T-cell (primary cell): Measurements from ENCODE around the gene CNOT6L. TPM values are rescaled to one million over a fixed set of nuclear protein-coding genes. Genes with fewer than 3 reads are reported as not detected.
A peak's percentile ranks its signal among the peaks of the same experiment; 100 is the strongest.
"Not testable (repeated sequence)": the region's sequence is repeated elsewhere in the genome, so short reads cannot be mapped to it uniquely, and the experiment has no call there.

Experiments used
- ATAC-seq, 4 experiments: fragments of 200-7000 bp in 3 of 4; fragments of 150-1000 bp in 1 of 4; cut with Tn5 transposase; replicated peaks in 1 of 4; 1 replicate in 3 of 4; 2 replicates in 1 of 4; pipeline ENCODE4 v1.10.0; 2021; ENCODE audit warnings: moderate library complexity in 3 of 4, mild to moderate bottlenecking in 2 of 4, moderate number of reproducible peaks in 1 of 4
- CTCF ChIA-PET, 2 donors: fragments of 300-600 bp; sonication (Branson Sonifier 250); formaldehyde crosslinking; loops; one replicate each; lab custom pipeline; 2022; ENCODE audit warnings: antibody characterized with exemption in 2 of 2; lab: Charles Lee
- POLR2A ChIA-PET, 2 donors: fragments of 300-600 bp; sonication (Branson Sonifier 250); formaldehyde crosslinking; loops; one replicate each; lab custom pipeline; 2022; ENCODE audit warnings: antibody characterized with exemption in 2 of 2; lab: Charles Lee
- DNase-seq, 35 experiments: peaks; one replicate each; pipeline versions ENCODE4 v3.0.0 to v3.0.0-alpha.2; 2013 to 2023
- H3K27ac ChIP-seq: one replicate; pipeline ENCODE4 v1.5.1; 2013; ENCODE audit warnings: low read length
- H3K27me3 ChIP-seq, 2 experiments: replicated peaks in 1 of 2; 1 replicate in 1 of 2; 2 replicates in 1 of 2; pipeline versions ENCODE4 v1.6.1 to v1.7.0; 2013; ENCODE audit warnings: low read length in 1 of 2, mixed read lengths in 1 of 2; ENCODE audit not compliant: control insufficient read depth in 2 of 2, insufficient read depth in 2 of 2; ENCODE audit errors: extremely low read depth in 1 of 2
- H3K36me3 ChIP-seq, 2 donors: 1 replicate in 1 of 2; 2 replicates in 1 of 2; pipeline versions ENCODE4 v1.6.1 to v1.7.0; 2013; ENCODE audit warnings: low read length in 1 of 2; ENCODE audit not compliant: control insufficient read depth in 2 of 2, insufficient read depth in 1 of 2; ENCODE audit errors: extremely low read depth in 1 of 2
- H3K4me1 ChIP-seq, 2 experiments: 1 replicate in 1 of 2; 2 replicates in 1 of 2; pipeline versions ENCODE4 v1.6.1 to v1.7.0; 2013; ENCODE audit warnings: low read length in 2 of 2, mixed read lengths in 1 of 2; ENCODE audit not compliant: insufficient read depth in 2 of 2, control insufficient read depth in 1 of 2; ENCODE audit errors: extremely low read depth in 1 of 2
- H3K4me3 ChIP-seq, 2 donors: 1 replicate in 1 of 2; 2 replicates in 1 of 2; pipeline versions ENCODE4 v1.5.1 to v1.7.0; 2013; ENCODE audit warnings: mild to moderate bottlenecking in 2 of 2, low read length in 1 of 2, moderate library complexity in 1 of 2; ENCODE audit not compliant: control insufficient read depth in 1 of 2; ENCODE audit errors: extremely low read depth in 1 of 2
- H3K9me3 ChIP-seq: 2 replicates; pipeline ENCODE4 v1.7.0; 2013
- H3K27ac Mint-ChIP-seq, 2 donors: one replicate each; pipeline ENCODE4 v1.8.0; 2020 to 2021; ENCODE audit warnings: mild to moderate bottlenecking in 2 of 2, mixed read lengths in 2 of 2
- H3K27me3 Mint-ChIP-seq, 2 donors: one replicate each; pipeline ENCODE4 v1.8.0; 2021 to 2022; ENCODE audit warnings: mixed read lengths in 2 of 2
- H3K36me3 Mint-ChIP-seq: one replicate; pipeline ENCODE4 v1.8.0; 2021; ENCODE audit warnings: mixed read lengths
- H3K4me1 Mint-ChIP-seq, 3 donors: one replicate each; pipeline ENCODE4 v1.8.0; 2020 to 2022; ENCODE audit warnings: mixed read lengths in 3 of 3, mild to moderate bottlenecking in 1 of 3
- H3K4me3 Mint-ChIP-seq, 3 donors: one replicate each; pipeline ENCODE4 v1.8.0; 2020 to 2022; ENCODE audit warnings: mild to moderate bottlenecking in 3 of 3, mixed read lengths in 3 of 3, moderate library complexity in 3 of 3
- H3K9me3 Mint-ChIP-seq, 3 donors: one replicate each; pipeline ENCODE4 v1.8.0; 2020 to 2022; ENCODE audit warnings: mixed read lengths in 3 of 3
- WGBS: methylation state at CpG from one replicate; pipeline ENCODE4 v1.1.5; 2013; ENCODE audit warnings: missing lambda C conversion rate; ENCODE audit not compliant: insufficient coverage; 5-methylcytosine and 5-hydroxymethylcytosine counted together
- total RNA-seq, 35 experiments: library from RNA in 6 of 35; stranded (reverse) in 6 of 35; fragments of 120-200 nt in 1 of 35; gene quantifications; one replicate each; pipeline versions ENCODE4 v1.2.1 to v1.2.4 and lab custom pipeline; 2013 to 2026

Gene CNOT6L
- total RNA-seq, 5 donors from 2014 or later (not counting 1 experiment from before 2014, with no cell fraction given), result 159 to 207 (median 170) TPM

DNA sequence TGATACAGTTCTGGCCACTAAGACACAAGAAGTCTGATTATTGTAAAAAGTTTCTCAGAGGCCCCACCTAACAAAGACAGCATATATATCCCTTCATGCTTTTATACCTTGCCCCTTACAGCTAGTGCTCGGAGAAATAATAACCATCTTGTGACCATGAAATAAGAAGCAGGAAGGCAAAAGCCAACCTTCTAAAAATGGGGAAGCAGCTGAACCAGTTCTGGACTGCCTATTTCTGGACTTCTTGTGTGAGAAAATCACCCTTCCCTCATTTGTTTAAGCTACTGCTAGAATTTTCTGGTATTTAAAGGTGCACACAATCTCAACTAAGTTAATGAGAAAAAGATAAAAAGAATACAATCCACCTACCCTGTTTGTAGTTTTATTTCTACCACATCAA lies 87.5 kb downstream of the CNOT6L start:
- Mint-ChIP-seq H3K27me3 (no peaks in the 10 kb centered on the region), H3K27ac (no peak overlapping the region), H3K36me3 (peaks cover 61% of the 10 kb centered on the region), H3K9me3 (no peaks in the 10 kb centered on the region), H3K4me3 (no peak overlapping the region), H3K4me1 (peaks cover 50 to 58% (median 57%) of the 10 kb centered on the region in 3 donors)
- Histone ChIP-seq H3K9me3 (no peaks in the 10 kb centered on the region), H3K4me1 (peaks cover 4 to 5% of the 10 kb centered on the region in 2 experiments), H3K36me3 (peaks cover 0 to 54% of the 10 kb centered on the region in 2 donors), H3K4me3 (no peak overlapping the region), H3K27me3 (no peaks in the 10 kb centered on the region), H3K27ac (no peak overlapping the region)
- DNase-seq (no peak), ATAC-seq (no peak)
- 100% methylated on average over 1 of the region's 1 CpG for WGBS
- ChIA-PET POLR2A (interaction anchor here in 1 of 2 donors (0.7 to 1.0 kb wide), 2 partner anchors 18 to 130 kb away, joined by 3 read pairs; no protein-coding TSS in a partner anchor), CTCF (interaction anchor here in 1 of 2 donors (1.2 kb wide), 1 partner anchor 8 kb away, joined by 5 read pairs; no protein-coding TSS in a partner anchor)

DNA sequence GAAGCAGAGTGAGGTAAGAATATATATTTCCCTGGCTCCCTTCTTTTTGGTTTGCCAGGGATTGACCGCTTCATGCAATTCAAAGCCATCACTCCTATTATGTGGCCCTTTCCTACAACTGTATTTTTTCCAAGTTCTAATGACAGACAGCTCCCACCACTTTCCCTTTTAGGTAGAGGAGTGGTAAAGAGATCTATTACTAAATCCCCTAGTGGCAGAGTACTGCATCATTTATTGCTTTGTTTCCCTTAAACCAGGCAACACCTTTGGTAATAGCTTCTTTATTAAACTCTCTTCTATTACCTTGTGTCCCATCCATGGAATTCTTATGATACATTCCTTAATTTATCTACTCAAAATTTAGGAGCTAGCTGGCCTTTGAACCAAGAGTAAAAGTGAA lies 90.7 kb downstream of the CNOT6L start:
- Histone ChIP-seq H3K4me3 (no peak overlapping the region), H3K27me3 (no peaks in the 10 kb centered on the region), H3K27ac (no peak overlapping the region), H3K4me1 (no peaks in the 10 kb centered on the region), H3K36me3 (peaks cover 0 to 84% of the 10 kb centered on the region in 2 donors), H3K9me3 (no peaks in the 10 kb centered on the region)
- Mint-ChIP-seq H3K4me3 (no peak overlapping the region), H3K4me1 (peaks cover 23 to 36% (median 35%) of the 10 kb centered on the region in 3 donors), H3K27me3 (no peaks in the 10 kb centered on the region), H3K27ac (peak overlapping the region in 1 of 2 donors; percentile 55), H3K9me3 (no peaks in the 10 kb centered on the region), H3K36me3 (peaks cover 68% of the 10 kb centered on the region)
- no peak for DNase-seq
- POLR2A ChIA-PET, result interaction anchor here in 1 of 2 donors (0.5 to 1.1 kb wide), 3 partner anchors 9 to 89 kb away, joined by 3 to 5 read pairs (median 4); no protein-coding TSS in a partner anchor
- no CpG with 5 or more reads among the region's 1 CpG for WGBS
- CTCF ChIA-PET, result interaction anchor here in 1 of 2 donors (0.6 kb wide), 2 partner anchors 27 to 136 kb away, joined by 4 to 7 read pairs; no protein-coding TSS in a partner anchor
- ATAC-seq, result no peak

DNA sequence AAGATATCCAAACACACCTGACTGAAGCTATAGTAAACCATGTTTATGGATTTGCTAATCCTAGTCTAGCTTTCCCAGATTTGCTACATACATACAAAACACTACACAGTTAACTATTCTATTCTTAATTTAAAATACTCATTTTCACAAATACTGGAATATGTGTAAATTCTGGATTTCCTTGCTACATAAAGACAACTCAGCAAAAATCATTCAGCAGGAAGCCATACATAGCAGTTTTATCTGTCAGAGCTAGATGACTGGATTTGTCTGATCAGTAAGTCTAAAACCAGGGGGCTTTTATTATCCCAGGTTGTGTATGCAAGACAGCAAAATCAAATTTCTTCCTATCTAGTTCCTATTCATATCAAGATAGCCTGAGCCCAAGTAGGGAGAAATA lies 98.1 kb downstream of the CNOT6L start:
- Mint-ChIP-seq H3K36me3 (peaks cover 60% of the 10 kb centered on the region), H3K9me3 (no peaks in the 10 kb centered on the region)
- POLR2A ChIA-PET, result no interaction called here

DNA sequence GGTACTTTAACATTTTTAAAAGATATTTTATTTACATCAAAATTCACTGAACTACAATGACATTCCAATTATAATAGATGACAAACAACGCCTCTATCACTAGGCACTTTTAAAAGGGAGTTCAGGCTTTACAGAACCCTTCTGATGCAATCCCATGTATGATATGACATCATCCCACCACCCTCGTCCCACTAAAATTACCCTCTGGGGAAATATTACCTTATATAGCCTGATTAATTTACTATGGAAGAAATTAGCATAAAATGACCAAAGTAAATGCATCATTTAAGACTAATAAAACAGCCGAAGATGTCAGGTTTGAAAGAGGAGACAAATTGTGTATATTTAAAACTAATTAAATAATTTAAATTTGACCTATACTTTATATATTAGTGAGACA lies 100.7 kb downstream of the CNOT6L start:
- Mint-ChIP-seq H3K36me3 (peaks cover 55% of the 10 kb centered on the region), H3K4me1 (peaks cover 27 to 40% (median 27%) of the 10 kb centered on the region in 3 donors)
- POLR2A ChIA-PET, H3K27me3 ChIP-seq, H3K4me3 ChIP-seq, DNase-seq, CTCF ChIA-PET, ATAC-seq, H3K4me1 ChIP-seq, H3K4me3 Mint-ChIP-seq, H3K27ac Mint-ChIP-seq, H3K9me3 ChIP-seq, H3K27ac ChIP-seq, H3K9me3 Mint-ChIP-seq, H3K27me3 Mint-ChIP-seq: not testable (repeated sequence)
- peaks cover 0 to 41% of the 10 kb centered on the region in 2 donors for H3K36me3 ChIP-seq
- WGBS, result no CpG with 5 or more reads among the region's 3 CpGs

More for the DNA sequence above, 98.1 kb downstream of the CNOT6L start:
- no peaks in the 10 kb centered on the region for H3K9me3 ChIP-seq
- CTCF ChIA-PET, result interaction anchor here in 1 of 2 donors (0.6 kb wide), 1 partner anchor 247 kb away, joined by 3 read pairs; no protein-coding TSS in a partner anchor
- H3K27me3 ChIP-seq, result no peaks in the 10 kb centered on the region
- no peak overlapping the region for H3K27ac Mint-ChIP-seq
- no peaks in the 10 kb centered on the region for H3K27me3 Mint-ChIP-seq
- H3K4me3 Mint-ChIP-seq, result no peak overlapping the region
- peaks cover 0 to 8% of the 10 kb centered on the region in 2 experiments for H3K4me1 ChIP-seq
- no peak for ATAC-seq
- H3K27ac ChIP-seq, result no peak overlapping the region
- DNase-seq, result no peak
- H3K36me3 ChIP-seq, result peaks cover 0 to 66% of the 10 kb centered on the region in 2 donors
- no peak overlapping the region for H3K4me3 ChIP-seq
- peaks cover 21 to 36% (median 25%) of the 10 kb centered on the region in 3 donors for H3K4me1 Mint-ChIP-seq

DNA sequence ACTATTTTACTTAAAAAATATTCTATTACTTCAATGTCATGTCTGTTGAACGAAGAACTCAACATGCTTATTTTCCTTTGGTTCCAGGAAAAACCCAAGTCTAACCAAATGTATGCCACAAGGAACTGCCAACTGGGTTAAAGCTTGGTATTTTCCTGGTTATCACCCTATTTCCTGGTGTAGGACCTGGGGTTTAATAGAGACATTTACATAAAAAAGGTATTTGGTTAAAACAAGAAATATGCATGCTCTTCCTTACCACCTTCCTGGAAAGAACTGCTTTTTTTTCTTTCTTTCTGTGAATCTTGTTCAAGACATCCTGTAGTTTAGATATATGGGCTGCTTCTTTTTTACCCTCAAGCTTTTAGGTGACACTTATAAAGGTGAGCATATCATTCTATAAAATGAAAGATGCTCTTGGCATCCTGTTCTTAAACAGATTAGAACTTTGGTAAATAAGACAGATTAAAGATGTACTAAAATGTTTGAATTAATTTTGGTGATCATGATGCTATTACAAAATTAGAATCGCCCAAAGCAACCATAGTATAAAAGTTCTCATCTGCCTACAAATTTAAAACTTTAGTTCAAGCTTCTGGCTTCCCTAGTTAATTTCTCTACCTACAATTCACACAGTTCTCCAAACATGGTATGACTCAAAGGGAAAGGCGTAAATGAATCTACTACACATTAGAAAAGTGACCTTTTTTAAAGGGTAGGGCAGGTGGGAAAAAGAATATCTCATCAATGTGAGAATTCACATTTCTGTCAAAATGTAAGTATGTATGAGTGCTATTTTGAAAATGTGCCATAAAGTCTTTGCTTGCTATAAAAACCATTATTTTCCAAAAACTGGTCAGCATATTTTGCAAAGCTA lies 103.5 kb downstream of the CNOT6L start:
- Histone ChIP-seq H3K36me3 (peaks cover 0 to 21% of the 10 kb centered on the region in 2 donors), H3K27ac (no peak overlapping the region), H3K9me3 (no peaks in the 10 kb centered on the region), H3K4me1 (peaks cover 0 to 8% of the 10 kb centered on the region in 2 experiments), H3K27me3 (no peaks in the 10 kb centered on the region), H3K4me3 (no peak overlapping the region)
- no peak for ATAC-seq
- no CpG with 5 or more reads among the region's 3 CpGs for WGBS
- no peak for DNase-seq
- Mint-ChIP-seq H3K27me3 (no peaks in the 10 kb centered on the region), H3K4me1 (peaks cover 22 to 36% (median 26%) of the 10 kb centered on the region in 3 donors), H3K9me3 (no peaks in the 10 kb centered on the region), H3K4me3 (no peak overlapping the region), H3K27ac (peak overlapping the region; percentile 63 to 69), H3K36me3 (peaks cover 49% of the 10 kb centered on the region)
- ChIA-PET POLR2A (no interaction called here), CTCF (no interaction called here)

DNA sequence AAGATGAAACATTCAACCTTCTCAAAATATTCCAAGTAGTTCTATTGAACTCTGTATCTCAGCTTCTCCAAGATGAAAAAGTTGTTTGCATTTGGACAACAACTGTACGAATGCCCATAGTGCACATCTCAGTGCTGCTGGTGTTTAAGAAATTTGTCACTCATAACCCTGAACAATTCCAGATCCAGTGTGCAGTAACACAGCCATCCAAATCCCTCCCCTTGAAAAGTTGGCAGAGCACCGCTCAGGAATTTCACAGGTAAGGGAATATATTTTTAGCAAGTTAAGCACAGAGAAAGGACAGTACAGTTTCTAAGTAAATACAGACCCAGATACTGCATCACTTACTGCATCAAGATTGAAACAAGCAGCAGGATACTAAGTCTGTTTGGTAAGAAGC lies 104.7 kb downstream of the CNOT6L start:
- Histone ChIP-seq H3K36me3 (peaks cover 0 to 17% of the 10 kb centered on the region in 2 donors), H3K4me1 (peaks cover 0 to 8% of the 10 kb centered on the region in 2 experiments), H3K9me3 (no peaks in the 10 kb centered on the region), H3K27me3 (no peaks in the 10 kb centered on the region), H3K27ac (no peak overlapping the region), H3K4me3 (no peak overlapping the region)
- 89% methylated on average over 1 of the region's 2 CpGs for WGBS
- Mint-ChIP-seq H3K4me1 (peaks cover 22 to 31% (median 26%) of the 10 kb centered on the region in 3 donors), H3K4me3 (no peak overlapping the region), H3K9me3 (no peaks in the 10 kb centered on the region), H3K27me3 (no peaks in the 10 kb centered on the region), H3K36me3 (peaks cover 48% of the 10 kb centered on the region), H3K27ac (no peak overlapping the region)
- ChIA-PET POLR2A (no interaction called here), CTCF (no interaction called here)
- ATAC-seq (no peak), DNase-seq (no peak)
